GM12891 (cell line): ENCODE data around the gene LAGE3. TPM values are rescaled to one million over a fixed set of nuclear protein-coding genes. Genes with fewer than 3 reads are reported as not detected.

ENCODE experiments used
- DNase-seq: peaks from one replicate; pipeline ENCODE4 v3.0.0; 2011; ENCODE audit warnings: low spot score; ENCODE audit not compliant: insufficient read length
- FAIRE-seq: peaks from 2 replicates; lab custom pipeline; 2011; peaks lifted over from hg19 to GRCh38; lab: Jason Lieb, UNC
- PAX5 ChIP-seq: IDR thresholded peaks from 2 replicates; pipeline ENCODE4 v1.6.1; 2011; ENCODE audit warnings: low read length, moderate library complexity, mild to moderate bottlenecking; ENCODE audit not compliant: insufficient read depth, severe bottlenecking
- POLR2A ChIP-seq: IDR thresholded peaks from 2 replicates; pipeline ENCODE4 v1.6.1; 2011; ENCODE audit warnings: low read depth, low read length, control low read depth
- POLR2AphosphoS5 ChIP-seq: IDR thresholded peaks from 2 replicates; pipeline ENCODE4 v1.6.1; 2011; ENCODE audit warnings: low read depth, low read length, control low read depth
- POU2F2 ChIP-seq: IDR thresholded peaks from 2 replicates; pipeline ENCODE4 v1.6.1; 2011; ENCODE audit warnings: low read depth, mild to moderate bottlenecking, control low read depth, low read length, moderate library complexity
- SPI1 ChIP-seq: IDR thresholded peaks from 2 replicates; pipeline ENCODE4 v1.6.1; 2011; ENCODE audit warnings: low read depth, low read length, control low read depth
- TAF1 ChIP-seq: IDR thresholded peaks from 2 replicates; pipeline ENCODE4 v1.6.1; 2011; ENCODE audit warnings: low read depth, low read length, control low read depth
- polyA plus RNA-seq: library from polyadenylated mRNA; unstranded; fragments of >200 nt; gene quantifications from one replicate; pipeline ENCODE4 v1.2.1, GENCODE V29; 2012; ENCODE audit warnings: low read depth, missing spikeins, inconsistent platforms; ENCODE audit not compliant: missing spikeins

Gene LAGE3
- polyA plus RNA-seq: 30.5 TPM

GRCh38 chrX:154478728-154479622 lies at the start of gene LAGE3:
Gene LAGE3, minus strand, starts transcription at chrX:154479281. Its CDS starts 366 bp downstream, at chrX:154478915.
- DNase-seq: peak; percentile 85
- TF ChIP-seq PAX5 (peak; percentile 87), SPI1 (no peak), POLR2A (no peak; the same call in 1 of the 2 replicates), TAF1 (no peak), POLR2AphosphoS5 (no peak; the same call in 1 of the 2 replicates), POU2F2 (no peak)

GRCh38 chrX:154526901-154527675 lies 48.0 kb upstream of the LAGE3 start:
- FAIRE-seq (peak; percentile 71), DNase-seq (peak; percentile 43)
- TF ChIP-seq SPI1 (no peak), PAX5 (no peak), TAF1 (no peak), POLR2AphosphoS5 (0 out of 2 replicates have a peak, but pooled peaks have one; percentile 27), POLR2A (peak; percentile 54), POU2F2 (no peak)

More at GRCh38 chrX:154478728-154479622, at the start of gene LAGE3:
- peak; percentile 98 for FAIRE-seq

- DNase-seq (no peak), FAIRE-seq (no peak)
- no peak for TF ChIP-seq SPI1
- TF ChIP-seq POU2F2: no peak
- no peak for TF ChIP-seq POLR2AphosphoS5
- no peak for TF ChIP-seq PAX5
- TF ChIP-seq POLR2A: no peak
- TF ChIP-seq TAF1: no peak
These were observed 46.8 kb upstream of the LAGE3 start for GRCh38 chrX:154525606-154526490.

GRCh38 chrX:154519389-154519788 lies 40.3 kb upstream of the LAGE3 start:
- TF ChIP-seq POLR2A (no peak), TAF1 (no peak), SPI1 (no peak)
- DNase-seq: no peak
- no peak for FAIRE-seq

GRCh38 chrX:154517101-154517781 lies 38.2 kb upstream of the LAGE3 start:
- DNase-seq: no peak

GRCh38 chrX:154516656-154517100 lies 37.6 kb upstream of the LAGE3 start:
- FAIRE-seq (peak; percentile 38), DNase-seq (no peak)
- TF ChIP-seq PAX5 (no peak), POLR2AphosphoS5 (no peak), TAF1 (no peak), SPI1 (no peak), POLR2A (no peak), POU2F2 (no peak)

More at GRCh38 chrX:154517101-154517781, 38.2 kb upstream of the LAGE3 start:
- no peak for FAIRE-seq
- TF ChIP-seq TAF1: no peak
- no peak for TF ChIP-seq SPI1
- TF ChIP-seq POLR2AphosphoS5: no peak
- TF ChIP-seq PAX5: no peak
- TF ChIP-seq POLR2A: no peak
- no peak for TF ChIP-seq POU2F2

- peak; percentile 98 for FAIRE-seq
- TF ChIP-seq POLR2AphosphoS5 (peak; percentile 67), SPI1 (no peak), TAF1 (0 out of 2 replicates have a peak, but pooled peaks have one; percentile 35), PAX5 (no peak), POLR2A (peak; percentile 63), POU2F2 (no peak)
- peak; percentile 67 for DNase-seq
These were observed 37.0 kb upstream of the LAGE3 start, which contains the start of gene FAM3A for GRCh38 chrX:154515966-154516655. Gene FAM3A, minus strand, starts transcription at chrX:154516232. Its CDS starts 460 bp downstream, at chrX:154515772.
